Gastroesophageal sphincter (tissue), 3 donors: ENCODE measurements around the gene ABCC6.
"Not testable (repeated sequence)": the region's sequence is repeated elsewhere in the genome, so short reads cannot be mapped to it uniquely, and the experiment has no call there.

Source experiments
- POLR2A ChIP-seq, 2 donors: fragments of 450-650 bp; IDR thresholded peaks; one replicate each; pipeline ENCODE4 v1.6.1; 2017; ENCODE audit warnings: antibody characterized with exemption in 2 of 2, mild to moderate bottlenecking in 2 of 2, moderate library complexity in 1 of 2
- POLR2AphosphoS5 ChIP-seq: sonication (generic); formaldehyde crosslinking; IDR thresholded peaks from one replicate; pipeline ENCODE4 v1.6.1; 2017; ENCODE audit warnings: antibody characterized with exemption
- TF ChIP-seq, protein P1 (sequence below), 4 experiments: fragments of 200-600 bp in 2 of 4; fragments of 450-650 bp in 2 of 4; sonication (generic) in 1 of 4; IDR thresholded peaks; one replicate each; pipeline ENCODE4 v1.5.1; 2017 to 2019; ENCODE audit warnings: antibody characterized with exemption in 4 of 4, mild to moderate bottlenecking in 2 of 4, moderate library complexity in 2 of 4

GRCh38 chr16:16257301-16257923 lies 34.1 kb upstream of the ABCC6 start:
- TF ChIP-seq, protein P1, sequence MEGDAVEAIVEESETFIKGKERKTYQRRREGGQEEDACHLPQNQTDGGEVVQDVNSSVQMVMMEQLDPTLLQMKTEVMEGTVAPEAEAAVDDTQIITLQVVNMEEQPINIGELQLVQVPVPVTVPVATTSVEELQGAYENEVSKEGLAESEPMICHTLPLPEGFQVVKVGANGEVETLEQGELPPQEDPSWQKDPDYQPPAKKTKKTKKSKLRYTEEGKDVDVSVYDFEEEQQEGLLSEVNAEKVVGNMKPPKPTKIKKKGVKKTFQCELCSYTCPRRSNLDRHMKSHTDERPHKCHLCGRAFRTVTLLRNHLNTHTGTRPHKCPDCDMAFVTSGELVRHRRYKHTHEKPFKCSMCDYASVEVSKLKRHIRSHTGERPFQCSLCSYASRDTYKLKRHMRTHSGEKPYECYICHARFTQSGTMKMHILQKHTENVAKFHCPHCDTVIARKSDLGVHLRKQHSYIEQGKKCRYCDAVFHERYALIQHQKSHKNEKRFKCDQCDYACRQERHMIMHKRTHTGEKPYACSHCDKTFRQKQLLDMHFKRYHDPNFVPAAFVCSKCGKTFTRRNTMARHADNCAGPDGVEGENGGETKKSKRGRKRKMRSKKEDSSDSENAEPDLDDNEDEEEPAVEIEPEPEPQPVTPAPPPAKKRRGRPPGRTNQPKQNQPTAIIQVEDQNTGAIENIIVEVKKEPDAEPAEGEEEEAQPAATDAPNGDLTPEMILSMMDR (IDR thresholded peaks at IDR 0.05): not testable (repeated sequence)
- TF ChIP-seq POLR2A (IDR thresholded peaks at IDR 0.05); POLR2AphosphoS5: not testable (repeated sequence)
